Measurements from ENCODE around the gene AACS.
"Not testable (repeated sequence)": the region's sequence is repeated elsewhere in the genome, so short reads cannot be mapped to it uniquely, and the experiment has no call there.

AACS gene

DNA sequence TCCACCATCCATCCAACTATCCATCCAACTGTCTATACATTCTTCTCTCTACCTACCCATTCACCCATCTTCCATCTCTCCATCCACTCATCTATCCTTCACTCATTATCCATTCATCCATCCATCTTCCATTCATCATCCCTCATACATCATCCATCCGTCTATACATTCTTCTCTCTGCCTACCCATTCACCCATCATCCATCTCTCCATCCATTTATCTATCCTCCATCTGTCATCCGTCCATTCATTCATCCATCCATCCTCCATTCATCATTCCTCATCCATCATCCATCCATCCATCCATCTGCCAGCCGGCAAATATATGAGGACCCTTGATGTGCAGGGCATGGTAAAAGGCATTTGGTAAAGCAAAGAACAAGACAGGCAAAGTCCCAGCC lies 25.2 kb downstream of the AACS start:
- FAIRE-seq (no peak), DNase-seq (ENCODE audit: insufficient read length, low spot score) (no peak)

DNA sequence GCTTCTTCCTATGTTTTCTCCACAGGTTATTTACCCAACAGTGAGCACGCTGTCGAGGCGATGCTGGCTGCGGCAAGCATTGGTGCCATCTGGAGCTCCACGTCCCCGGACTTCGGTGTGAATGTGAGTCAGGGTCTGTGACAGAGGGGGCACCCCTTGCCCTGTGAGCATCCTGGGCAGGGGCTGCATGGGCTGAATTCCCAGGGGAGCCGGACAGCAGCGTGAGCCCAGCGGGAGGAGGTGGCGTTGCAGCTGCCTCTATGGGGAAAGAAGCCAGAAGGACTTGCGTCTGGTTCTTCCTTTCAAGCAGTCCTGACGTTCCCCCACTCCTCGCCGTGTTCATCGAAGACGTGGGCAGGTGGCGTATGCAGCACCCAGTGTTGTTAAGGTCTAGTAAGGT lies 26.2 kb downstream of the AACS start:
- DNase-seq (ENCODE audit: insufficient read length, low spot score) (no peak), FAIRE-seq (no peak)

DNA sequence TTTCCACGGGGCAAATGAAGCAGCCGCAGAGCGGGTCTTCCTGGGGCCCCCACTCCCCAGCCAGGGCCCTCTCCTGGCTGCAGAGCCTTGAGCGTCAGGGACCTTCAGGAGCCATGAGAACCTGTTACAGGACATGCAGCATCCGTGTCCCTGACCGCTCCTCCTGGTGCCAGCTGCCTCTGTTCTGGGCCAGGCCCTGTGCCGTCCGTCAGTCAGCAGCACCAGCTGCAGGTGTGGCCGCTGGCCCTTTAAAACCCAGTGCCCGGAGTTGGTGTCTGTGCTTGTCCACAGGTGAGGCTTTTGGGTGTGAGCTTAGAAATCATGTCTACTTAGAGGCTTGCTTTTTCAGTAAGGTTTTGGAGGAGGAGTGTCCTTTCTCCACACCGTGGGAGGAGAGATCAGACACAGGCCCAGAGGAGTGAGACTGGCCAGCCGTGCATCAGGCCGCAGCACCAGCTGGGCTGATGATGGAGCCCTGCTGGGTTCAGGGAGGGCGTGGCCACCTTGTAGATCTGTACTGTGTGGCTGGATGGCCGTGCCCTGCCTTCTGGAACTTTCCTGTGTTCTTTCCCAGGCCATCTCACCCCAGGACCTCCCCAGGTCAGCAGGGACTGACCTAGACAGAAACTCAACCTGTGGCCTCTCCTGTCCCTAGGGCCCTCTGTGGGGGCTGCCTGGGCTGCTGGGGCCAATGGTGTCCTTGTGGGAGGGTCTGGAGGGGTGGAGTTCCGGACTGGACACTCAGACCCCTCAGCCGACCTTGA lies 27.1 kb downstream of the AACS start:
- FAIRE-seq (no peak), DNase-seq (ENCODE audit: insufficient read length, low spot score) (no peak)

DNA sequence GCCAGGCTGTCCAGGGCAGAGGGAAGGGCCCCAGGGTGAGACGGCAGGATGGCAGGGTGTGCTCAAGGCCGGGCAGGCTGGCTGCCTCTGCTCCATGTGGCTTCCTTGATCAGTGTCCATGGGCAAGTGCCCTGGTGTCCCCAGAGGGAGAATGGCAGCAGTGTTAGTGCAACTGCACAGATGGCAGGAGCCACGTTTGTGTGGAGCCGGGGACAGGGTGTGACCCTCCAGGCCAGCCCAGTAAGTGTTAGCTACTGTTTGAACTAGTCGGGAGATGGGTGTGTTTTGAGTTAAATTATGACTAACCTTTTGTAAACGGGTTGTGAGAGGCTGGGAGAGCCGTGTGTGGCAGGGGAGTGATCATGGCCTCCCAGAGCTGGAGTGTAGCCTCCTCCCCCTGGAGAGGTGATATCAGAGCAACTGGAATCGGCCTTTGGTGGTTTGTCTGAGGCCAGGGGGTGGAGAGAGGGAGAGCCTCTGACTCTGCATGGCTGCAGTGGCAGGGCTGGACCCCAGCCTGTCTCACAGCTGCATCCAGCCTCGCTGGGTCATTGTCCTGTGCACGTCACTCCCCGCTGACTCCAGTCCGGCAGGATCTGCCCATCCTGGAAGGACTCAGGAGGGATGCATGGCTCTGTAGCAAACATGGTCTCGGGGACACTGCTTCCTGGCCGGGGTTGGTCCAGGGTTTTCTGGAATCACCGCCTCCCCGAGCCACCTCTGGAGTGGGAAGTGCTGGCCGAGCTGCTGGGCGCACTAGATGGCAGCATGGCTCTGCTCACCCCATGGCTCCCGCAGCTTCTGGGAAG lies 27.8 kb downstream of the AACS start:
- no peak for DNase-seq (ENCODE audit: insufficient read length, low spot score)

DNA sequence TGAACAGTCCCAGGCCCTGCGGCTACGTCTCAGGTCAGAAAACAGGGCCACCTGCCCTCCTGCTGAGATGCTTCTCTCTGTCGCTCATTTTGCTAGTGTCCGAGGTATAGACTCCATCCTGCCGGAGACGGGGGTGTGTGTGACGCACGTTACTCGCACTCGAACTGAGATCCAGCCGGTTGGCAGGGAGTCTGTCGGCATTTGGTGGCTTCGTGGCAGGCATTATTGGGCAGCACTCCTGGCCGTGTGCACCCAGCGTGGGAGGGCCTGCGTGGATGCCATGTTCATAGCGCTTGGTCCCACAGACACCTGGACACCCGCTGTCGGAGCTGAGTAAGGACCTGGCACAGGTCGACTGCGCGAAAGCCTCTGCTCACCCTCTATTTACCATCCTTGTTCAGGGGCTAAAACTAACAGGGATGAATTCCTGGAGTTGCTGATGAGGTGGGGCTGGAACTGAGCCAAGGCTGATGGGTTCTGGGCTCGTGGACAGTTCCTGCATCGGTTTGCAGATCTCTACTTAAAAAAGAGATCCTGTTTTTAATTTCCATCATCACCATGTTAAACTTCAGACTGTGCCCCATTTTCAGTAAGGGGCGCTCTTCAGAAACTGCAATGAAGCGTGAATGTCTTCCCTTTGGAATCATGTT lies 28.6 kb downstream of the AACS start:
- FAIRE-seq (no peak), DNase-seq (ENCODE audit: insufficient read length, low spot score) (no peak)

More for the DNA sequence above, 27.8 kb downstream of the AACS start:
- no peak for FAIRE-seq

DNA sequence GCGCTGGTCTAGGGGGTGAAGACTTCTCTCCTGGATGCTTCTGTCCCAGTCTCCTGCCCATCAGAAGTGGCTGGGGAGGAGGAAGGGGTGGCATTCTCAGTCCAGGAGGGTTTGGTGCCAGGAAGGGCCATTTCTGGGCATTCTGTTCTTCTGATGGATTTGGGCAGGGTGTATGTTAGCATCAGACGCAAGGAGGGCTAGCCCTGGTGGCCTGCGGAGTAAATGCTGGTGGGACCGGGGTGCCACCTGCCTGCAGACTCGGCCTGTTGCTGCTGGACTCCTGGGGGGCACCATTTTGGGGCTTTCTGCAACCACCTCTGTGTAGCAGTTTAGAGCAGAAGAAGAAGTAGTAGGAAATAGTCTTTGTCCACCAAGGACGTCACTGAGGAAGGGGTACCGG lies 31.7 kb downstream of the AACS start:
- FAIRE-seq = no peak
- DNase-seq (ENCODE audit: insufficient read length, low spot score) = no peak

DNA sequence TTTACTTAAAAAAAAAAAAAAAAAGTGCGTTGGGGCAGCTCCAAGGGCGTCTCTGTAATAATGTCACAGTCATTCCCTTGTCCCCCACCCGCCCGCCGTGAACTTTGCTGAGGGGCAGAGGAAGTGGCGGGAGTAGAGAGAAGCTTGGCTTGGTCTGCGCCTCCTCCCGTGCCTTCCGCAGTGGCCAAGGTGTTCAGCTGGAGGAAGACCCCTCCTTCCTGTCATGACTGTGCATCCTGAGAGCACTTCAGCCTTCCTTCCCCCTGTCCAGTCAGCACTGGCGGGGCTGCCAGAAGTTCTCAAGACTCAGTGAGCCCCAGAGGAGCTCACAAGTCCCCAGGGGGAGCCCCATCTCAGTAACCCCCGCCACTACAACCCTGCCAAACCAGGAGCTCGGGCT lies 32.2 kb downstream of the AACS start:
- DNase-seq (ENCODE audit: insufficient read length, low spot score) = no peak
- no peak for FAIRE-seq

DNA sequence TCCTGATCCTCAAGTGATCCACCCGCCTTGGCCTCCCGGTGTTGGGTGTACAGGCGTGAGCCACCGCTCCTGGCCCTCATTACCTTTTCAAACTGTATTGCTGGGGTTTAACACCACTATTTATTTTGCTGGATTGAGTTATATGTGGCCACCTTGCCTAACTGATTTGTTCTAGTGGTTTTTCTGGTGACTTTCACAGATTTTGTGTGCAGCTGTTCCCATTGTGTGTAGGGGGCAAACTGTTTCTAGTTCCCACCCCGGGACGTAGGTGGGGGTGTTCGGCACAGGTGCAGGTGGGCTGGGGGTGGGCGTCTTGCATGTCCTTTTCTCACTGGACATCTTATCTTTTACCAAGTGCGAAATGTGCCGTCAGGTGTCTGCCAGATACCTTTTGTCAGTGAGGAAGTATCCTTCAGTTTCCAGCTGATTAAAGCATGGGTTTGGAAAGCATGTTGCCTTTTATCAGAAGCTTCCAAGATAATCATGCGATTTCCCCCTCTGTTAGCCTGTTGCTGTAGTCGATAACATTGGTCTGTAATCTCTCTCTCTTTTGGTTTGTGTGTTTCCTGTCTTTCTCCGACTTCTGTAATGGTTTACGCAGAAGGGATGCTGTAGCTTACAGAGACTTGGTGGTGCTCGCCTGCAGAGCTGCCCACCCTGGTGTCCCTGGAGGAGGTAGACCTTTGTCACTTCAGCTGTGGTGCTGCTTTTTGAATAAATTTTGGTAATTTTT lies 33.6 kb downstream of the AACS start:
- no peak for FAIRE-seq
- no peak for DNase-seq (ENCODE audit: insufficient read length, low spot score)

DNA sequence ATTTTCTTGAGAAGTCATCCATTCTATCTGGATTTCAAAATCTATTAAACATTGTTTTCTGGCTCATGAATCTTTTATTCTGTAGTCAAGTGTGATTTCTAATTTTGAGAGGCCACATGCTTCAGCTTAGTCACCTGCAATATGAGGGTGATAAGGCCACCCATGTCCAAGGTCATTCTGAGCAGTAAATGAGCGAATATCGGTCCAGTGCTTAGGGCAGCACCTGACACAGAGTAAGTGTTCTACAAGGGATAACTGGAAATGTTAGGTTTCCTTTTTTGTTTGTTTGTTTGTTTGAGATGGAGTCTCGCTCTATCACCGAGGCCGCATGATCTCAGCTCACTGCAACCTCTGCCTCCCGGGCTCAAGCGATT lies 34.2 kb downstream of the AACS start:
- DNase-seq (ENCODE audit: insufficient read length, low spot score) (no peak), FAIRE-seq (no peak)

DNA sequence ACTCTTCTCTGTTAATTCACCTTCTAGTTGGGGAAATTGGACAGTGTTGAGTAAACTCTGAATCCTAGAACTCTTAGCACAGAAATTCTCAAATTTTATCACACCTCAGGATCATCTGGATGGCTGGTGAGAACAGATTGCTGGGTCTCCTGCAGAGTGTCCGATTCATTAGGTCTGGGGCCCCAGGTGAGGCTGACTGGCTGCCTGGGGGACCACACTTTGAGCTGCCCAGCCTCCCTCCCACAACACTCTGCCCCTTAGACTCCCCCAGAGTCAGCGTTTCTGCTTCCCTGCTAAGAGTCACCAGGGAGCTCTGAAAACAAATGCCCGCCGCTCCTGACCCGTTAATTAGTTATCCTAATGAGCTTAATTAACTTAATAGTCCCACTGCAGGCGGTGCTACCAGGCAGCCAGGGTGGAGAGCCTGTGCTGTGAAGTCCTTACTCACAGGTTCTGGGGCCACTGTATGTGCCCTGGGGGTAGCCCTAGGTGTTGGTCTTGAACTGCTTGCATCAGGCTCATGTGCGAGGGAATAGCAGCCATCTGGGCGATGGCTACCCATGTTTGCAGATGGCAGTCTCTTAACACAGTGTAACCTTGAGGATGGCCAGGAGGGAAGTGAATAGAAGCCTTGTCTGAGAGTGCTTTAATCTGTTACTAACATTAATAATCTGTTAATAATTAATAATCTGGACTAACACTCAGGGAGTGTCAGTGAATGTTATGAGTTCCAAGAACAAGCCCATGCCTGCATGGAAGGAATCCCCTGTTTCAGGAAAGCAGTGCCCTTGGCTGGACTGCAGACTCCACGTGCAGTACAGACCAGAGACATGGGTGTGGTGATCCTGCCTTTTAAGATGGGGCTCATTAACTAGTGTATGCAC lies 35.6 kb downstream of the AACS start:
- no peak for DNase-seq (ENCODE audit: insufficient read length, low spot score)

DNA sequence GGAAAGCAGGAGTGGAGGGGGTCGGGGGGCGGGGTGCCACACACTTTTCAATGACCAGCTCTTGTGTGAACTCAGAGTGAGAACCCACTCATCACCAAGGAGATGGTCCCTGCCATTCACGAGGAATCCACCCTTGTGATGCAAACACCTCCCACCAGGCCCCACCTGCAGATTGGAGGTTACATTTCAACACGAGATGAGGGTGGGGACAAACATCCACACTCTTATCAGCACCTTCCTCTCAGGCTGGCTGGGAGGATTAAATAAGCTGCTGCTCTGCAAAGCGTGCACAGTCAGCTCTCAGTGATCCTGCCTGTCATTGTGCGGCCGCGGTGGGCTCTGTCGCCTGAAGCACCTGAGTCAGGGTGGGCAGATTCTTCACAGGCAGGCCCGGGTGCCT lies 39.7 kb downstream of the AACS start:
- DNase-seq (ENCODE audit: insufficient read length, low spot score) (no peak), FAIRE-seq (no peak)

More for the DNA sequence above, 35.6 kb downstream of the AACS start:
- FAIRE-seq = no peak

DNA sequence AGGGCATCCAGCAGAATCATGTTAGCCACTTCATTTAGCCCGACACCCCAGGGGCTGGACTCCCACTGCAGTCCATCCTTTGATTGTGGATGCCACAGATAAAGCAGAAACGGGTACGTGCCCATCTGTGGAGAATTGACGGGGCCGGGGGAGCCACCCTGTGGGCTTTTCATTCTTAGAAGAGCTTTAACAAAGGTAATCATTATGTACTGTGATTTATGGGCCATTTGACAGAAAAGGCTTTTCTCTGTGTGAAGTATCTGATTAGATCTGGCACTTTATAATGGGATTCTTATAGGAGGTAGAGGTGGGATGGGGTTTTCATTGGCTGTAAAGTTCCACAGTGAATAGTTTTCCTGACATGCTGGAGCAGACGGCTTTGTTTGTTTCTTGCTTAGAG lies 40.4 kb downstream of the AACS start:
- FAIRE-seq (no peak), DNase-seq (ENCODE audit: insufficient read length, low spot score) (no peak)

DNA sequence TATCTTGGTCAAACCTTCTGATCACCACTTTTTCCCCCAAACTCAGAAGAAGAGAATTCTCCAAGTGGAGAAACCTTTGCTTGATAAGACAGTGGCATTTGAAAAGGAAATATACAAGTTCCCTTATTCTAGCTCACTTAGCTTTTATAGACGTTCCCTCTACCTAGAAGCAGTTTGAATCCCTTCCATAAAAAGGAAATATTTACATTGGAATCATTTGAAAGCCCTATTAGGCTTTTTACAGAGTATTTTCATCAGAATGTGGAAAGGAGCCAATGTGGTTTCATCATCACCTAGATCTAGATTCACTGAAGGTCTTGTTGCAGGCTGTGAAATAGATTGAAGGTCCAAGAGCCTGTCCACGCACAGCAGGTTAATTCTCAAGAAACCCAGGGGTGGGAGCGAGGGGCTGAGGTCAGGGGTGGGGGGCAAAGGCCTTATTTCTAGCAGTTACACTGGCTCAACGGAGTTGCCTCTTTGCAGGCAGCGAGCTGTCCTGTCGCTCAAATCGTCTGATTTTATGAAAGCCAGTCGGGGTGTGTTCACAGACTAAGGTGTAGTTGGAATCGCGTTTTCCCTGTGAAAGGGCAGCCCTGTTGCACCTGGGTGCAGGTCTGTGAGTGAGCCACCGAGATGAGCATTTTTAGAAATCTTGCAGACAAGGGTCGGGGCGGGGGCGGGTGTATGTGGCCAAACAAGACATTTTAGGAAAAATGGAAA lies 45.6 kb downstream of the AACS start:
- FAIRE-seq = no peak
- DNase-seq (ENCODE audit: insufficient read length, low spot score) = no peak

DNA sequence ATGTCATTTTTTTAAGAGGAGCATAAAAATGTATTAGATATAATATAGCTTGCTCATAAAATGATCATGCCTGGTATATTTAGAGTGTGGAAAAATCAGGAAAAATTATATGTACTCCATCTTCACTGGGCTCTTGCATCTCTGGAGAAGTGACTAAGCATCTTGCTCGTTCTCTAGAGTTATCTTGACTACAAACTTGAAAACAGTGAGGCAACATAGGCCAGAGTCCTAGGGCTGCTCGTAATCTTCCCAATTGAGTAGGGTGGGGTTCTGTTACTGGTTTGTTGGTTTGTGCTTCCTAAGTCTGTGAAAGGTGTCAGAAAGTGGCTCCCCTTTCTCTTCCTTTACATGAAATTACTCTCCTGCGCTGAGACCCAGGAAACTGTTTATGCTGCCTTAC lies 46.2 kb downstream of the AACS start:
- DNase-seq (ENCODE audit: insufficient read length, low spot score) (no peak), FAIRE-seq (no peak)

DNA sequence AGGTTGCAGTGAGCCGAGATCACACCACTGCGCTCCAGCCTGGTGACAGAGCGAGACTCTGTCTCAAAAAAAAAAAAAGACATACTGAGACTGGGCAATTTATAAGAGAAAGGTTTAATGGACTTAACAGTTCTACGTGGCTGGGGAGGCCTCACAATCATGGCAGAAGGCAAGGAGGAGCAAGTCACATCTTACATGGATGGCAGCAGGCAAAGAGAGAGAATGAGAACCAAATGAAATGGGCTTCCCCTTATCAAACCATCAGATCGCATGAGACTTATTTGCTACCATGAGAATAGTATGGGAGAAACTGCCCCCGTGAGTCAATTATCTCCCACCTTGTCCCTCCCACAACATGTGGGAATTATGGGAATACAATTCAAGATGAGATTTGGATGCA lies 47.4 kb downstream of the AACS start:
- not testable (repeated sequence) for DNase-seq (ENCODE audit: insufficient read length, low spot score); FAIRE-seq

DNA sequence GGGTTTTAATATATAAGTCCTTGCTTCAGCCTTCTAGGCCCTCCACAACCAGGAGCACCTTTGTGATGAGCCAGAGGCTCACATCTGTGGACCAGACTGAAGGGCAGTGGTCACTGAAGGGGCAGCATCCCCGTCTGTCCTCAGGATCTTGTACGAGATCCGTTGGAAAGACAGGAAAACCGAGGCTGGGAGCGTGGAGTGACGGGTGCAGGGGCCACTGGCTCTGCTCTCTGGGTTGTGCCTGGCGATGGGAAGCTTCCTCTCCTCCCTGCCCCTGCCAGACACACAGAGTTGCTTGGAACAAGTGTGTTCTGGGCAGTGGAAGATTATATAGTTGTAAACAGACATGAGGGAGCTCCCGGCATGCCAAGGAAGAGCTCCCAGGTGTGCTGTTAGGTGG lies 48.0 kb downstream of the AACS start:
- DNase-seq (ENCODE audit: insufficient read length, low spot score) (no peak), FAIRE-seq (no peak)

DNA sequence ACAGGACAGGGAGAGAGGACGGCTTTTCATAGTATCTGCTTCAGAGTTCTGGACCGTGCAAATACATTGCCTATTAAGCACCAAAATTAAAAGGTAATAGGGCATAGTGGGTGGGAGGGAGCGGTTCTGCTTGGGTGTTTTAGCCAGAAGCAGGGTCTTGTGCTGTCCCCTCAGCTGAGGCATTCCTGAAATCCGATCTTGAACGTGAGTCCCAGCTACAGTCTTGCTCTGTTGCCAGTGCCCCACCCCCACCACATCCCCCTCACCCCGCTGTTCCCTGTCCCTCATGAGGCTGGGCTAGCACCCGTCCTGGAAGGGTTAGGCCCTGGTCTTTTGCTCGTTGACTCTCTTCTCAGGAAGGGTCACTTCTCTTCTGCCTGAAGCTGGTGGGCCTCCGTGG lies 48.6 kb downstream of the AACS start:
- FAIRE-seq = no peak
- DNase-seq (ENCODE audit: insufficient read length, low spot score) = no peak

DNA sequence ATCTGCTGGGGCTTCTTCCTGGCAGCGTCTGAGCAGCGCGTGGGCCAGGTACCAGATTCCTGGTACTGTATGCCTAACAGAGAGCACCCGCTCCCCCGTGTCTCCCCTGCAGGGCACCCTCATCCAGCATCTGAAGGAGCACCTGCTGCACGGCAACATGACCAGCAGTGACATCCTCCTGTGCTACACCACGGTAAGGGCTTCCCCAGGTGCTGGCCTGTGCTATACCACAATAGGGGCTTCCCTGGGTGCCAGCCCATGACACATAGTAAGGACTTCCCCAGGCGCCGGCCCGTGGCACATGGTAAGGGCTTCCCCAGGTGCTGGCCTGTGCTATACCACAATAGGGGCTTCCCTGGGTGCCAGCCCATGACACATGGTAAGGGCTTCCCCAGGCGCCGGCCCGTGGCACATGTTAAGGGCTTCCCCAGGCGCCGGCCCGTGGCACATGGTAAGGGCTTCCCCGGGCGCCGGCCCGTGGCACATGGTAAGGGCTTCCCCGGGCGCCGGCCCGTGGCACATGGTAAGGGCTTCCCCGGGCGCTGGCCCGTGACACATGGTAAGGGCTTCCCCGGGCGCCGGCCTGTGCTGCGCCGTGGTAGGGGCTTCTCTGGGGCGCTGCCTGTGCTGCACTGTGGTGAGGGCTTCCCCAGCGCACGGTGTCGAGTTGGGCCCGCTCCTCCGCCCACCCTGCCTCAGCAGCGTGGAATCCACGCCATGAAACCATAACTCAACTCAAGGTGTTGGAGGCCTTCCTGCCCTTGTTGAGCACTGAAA lies 49.3 kb downstream of the AACS start:
- no peak for DNase-seq (ENCODE audit: insufficient read length, low spot score)
- FAIRE-seq = no peak

DNA sequence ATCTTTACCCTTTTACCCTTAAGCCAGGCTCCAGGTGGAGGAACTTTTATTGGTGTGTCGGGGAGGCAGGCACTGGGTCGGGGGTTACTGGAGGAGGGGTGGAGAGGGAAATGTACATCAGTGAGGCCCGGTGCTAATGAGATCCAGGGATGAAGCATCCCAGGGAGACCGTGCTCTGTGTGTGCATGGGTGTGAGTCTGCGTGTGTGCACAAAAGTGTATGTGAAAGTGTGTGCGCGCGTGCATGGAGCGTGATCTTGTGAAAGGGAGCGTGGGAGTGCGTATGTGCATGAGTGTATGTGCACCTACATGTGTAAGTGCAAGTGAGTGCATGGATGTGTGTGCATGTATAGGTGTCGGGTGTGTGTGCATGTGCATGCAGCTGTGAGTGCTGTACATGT lies 55.3 kb downstream of the AACS start:
- DNase-seq (ENCODE audit: insufficient read length, low spot score) = no peak
- FAIRE-seq = no peak

Data from HTR-8/SVneo (cell line).